GM11168 (cell line): ENCODE data around the gene STIM1.

Experiments
- in situ Hi-C: fragments of 300-500 bp; cut with MboI; formaldehyde crosslinking; loops from one replicate; pipeline ENCODE4 v1.12.0; 2022; ENCODE audit warnings: low sequenced_read_pairs; ENCODE audit not compliant: unreplicated experiment

Gene STIM1

DNA sequence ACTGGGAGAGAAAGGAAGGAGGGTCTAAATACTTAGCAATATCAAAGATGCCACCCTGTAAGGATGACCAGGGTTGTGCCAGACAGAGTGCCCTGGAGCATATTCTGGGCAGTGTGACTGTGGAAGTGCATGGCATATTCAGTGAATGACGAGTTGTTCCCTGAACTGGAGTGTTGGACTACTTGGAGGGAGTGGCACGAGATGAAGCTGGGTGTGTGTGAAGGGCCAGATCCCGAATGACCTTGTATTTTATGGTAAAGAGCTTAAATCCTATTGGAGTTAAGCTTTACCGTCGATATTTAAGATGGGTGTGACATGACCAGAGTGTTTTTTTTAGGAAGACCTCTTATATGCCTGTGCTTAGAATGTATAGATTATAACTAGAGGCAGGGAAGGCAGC, 48.8 kb downstream of the STIM1 start:
- in situ Hi-C loops: no loop called here

DNA sequence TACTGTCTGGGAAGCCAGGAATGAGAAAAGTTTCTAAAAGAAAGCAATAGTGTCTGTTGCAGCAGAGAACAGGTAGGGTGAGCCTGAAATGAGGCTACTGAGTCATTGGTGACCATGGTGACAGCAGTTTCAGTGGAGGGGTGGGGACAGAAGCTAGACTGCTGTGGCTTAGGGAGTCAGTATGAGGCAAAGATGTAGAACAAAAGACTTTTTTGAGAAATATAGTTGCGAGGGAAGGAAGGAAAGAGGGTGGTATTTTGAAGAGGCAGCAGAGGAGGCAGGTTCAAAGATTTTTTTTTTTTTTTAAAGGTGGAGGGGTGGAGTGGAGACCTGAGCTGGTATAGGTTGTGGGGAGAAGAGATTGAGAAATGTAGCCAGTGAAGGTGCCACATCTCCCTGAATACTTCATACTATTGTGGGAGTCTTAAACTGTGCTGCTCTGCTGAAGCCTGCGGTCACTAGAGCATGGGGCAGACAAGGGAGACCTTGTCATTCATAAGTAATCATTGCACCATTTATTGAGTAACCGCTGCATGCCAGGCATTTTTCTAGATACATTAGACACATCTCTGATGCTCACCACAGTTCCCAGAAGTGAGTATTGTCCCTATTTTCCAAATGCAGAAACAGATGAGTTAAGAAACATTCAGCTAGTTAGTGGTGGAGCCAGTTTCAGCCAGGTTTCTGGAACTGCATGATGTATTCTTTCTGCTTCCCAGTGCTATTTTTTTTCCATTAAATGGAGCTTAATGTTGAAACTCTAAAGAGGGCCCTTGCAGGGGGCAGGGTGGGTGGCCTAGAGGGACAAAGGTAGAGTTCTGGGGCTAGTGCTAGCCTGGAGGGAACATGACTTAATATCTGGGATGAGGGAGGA, 49.9 kb downstream of the STIM1 start:
- in situ Hi-C loops: no loop called here

DNA sequence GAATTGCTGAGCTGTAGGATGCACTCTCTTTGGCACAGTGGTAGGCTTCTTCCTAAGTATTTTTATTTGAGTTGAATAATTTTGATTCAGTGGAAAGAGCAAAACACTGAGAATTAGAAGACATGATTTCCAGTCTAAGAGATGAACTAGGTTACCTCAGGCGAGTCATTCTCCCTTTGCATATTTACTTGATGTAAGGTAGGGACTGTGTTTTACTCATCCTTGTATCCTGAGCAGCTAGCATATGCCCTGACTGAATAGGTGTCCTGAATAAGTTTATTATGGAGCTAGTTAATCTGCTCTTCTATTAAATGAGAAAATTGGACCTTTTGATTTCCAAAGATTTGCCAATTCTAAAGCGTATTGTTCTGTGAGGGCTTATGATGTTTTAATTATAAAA, 50.7 kb downstream of the STIM1 start:
- in situ Hi-C loops: no loop called here

DNA sequence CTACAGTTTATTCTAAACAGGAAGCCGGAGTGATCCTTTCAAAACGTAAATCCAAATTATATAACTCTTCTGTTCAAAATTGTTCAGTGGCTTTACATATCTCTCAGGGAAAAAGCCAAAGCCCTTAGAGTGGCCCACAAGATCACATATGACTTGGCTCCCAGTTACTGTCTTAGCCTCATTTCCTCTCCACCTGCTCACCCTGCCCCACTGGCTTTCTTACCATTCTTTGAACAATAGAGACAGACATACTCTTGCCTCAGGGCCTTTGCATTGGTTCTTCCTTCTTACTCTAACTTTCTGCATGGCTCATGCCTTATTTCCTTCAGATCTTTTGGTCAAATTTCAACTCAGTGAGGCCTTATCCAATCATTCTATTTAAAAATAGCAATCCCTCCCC, 52.1 kb downstream of the STIM1 start:
- in situ Hi-C loops: no loop called here

DNA sequence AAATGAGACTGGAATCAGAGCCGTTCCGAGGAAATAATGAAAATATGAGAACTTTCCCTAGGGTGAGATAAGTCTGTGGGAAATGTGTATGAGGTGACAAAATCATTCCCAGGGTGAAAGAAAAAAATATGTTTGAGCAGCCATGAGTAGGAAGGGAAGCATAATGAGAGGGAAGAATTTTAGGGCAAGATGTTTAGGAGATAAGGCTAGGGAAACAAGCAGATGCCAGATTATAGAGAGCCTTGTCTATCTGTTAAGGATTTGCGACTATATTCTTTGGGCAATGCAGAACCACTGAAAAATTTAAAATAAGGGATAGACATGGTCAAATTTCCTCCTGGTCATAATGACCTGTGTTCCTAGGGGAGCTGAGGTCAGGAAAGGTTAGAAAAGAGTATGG, 54.4 kb downstream of the STIM1 start:
- in situ Hi-C loops: no loop called here

DNA sequence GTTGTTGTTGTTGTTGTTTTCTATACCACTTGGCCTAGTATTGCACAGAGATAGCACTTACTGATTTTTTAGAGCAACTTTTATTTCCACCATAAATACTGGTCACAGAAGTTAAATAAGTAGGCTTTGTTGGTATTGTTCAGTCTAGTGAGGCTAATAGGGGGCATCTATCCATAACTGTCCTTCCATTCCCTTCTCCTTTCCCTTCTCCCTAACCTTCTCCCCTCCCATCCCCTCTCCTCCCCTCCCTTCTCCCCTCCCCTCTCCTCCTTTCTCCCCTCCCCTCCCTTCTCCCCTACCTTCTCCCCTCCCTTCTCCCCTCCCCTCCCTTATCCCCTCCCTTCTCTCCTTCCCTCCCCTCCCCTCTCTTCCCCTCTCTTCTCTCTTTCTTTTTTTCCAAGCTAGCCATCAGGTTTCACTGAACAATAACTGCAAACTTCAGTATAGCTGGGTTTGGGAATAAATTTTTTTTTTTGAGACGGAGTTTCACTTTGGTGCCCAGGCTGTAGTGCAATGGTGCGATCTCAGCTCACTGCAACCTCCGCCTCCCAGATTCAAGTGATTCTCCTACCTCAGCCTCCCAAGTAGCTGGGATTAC, 56.5 kb downstream of the STIM1 start:
- in situ Hi-C loops: no loop called here

DNA sequence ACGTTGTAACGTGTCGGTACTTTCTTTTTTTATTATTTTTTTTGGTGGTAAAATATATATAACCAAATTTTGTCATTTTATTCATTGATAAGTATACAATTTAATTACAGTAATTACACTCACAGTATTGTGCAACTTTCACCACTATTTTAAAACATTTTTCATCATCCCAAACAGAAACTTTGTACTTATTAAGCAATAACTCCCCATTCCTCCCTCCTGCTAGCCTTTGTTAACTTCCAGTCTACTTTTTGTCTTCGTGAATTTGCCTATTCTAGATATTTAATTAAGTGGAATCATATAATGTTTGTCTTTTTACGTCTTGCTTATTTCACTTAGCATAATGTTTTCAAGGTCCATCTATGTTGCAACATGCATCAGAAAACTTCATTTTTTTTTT, 58.5 kb downstream of the STIM1 start:
- in situ Hi-C loops: no loop called here

DNA sequence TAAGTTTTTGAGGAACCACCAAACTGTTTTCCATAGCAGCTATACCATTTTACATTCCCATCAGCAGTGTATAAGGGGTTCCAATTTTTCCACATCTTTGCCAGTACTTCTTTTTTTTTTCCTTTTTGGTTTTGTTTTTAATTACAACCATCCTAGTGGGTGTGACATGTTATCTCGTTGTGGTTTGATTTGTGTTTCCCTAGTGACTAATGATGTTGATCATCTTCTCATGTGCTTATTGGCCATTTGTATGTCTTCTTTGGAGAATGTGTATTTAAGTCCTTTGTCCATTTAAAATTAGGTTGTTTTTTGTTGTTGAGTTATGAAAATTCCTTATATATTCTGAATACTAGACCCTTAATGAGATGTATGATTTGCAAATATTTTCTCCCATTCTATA, 59.3 kb downstream of the STIM1 start:
- in situ Hi-C loops: no loop called here

DNA sequence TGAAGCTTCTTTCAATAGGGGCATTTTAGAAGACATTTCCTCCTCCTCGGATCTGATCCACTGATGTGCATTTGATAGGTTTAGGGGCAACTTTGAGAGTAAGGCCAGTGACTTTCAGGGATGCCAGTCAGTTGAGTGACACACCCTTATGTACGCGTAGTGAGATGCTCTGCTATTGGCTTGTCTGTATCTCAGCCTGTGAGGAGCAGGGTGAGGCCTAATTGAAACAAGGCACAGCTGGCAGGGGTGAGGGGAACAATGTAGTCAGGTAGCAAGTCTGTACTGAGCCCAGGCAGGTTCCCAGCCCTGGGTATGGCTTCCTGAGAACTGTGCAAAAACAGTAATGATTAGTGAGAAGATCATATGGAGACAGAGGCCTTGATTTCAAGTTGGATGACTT, 61.5 kb downstream of the STIM1 start:
- in situ Hi-C loops: no loop called here

DNA sequence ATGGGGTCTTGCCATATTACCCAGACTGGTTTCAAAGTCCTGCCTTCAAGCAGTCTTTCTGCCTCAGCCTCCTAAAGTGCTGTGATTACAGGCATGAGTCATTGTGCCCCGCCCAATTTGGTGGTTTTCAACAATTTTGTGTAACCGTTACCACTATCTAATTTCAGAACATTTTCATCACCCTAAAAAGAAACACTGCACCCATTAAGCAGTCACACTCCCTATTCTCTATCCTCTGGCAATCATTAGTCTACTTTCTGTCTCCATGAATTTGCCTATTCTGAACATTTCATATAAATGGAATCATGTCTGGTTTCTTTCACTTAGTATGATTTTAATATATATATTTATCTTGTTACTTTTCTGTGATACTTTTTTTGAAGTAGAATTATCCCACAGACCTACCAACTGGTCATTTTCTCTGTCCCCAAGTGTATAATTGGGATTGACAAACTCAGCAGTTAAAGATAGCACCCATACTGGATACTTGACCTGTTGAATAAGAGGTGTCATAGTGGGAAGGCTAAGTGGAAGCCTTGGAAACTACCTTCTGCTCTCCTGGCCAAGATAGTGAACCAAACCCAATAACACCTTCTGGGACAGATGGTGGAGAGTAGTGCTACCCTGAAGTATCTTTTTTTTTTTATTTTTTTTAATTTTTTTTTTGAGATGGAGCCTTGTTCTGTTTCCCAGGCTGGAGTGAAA, 64.8 kb downstream of the STIM1 start:
- in situ Hi-C loops: no loop called here

DNA sequence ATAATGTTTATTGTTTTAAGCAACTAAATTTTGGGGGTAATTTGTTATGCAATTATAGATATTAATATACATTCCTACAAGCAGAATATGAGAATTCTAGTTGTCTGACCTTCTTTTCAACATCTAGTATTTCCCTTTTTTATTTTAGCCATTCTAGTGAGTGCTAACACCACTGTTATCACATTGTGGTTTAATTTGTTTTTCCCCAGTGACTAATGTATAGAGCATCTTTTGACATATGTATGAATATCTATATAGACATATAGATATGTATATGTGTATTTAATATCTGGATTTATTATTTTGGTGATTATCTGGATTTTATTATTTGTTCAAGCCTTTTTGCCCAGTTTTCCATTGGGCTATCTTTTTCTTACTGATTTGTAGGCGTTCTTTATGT, 66.6 kb downstream of the STIM1 start:
- in situ Hi-C loops: no loop called here

DNA sequence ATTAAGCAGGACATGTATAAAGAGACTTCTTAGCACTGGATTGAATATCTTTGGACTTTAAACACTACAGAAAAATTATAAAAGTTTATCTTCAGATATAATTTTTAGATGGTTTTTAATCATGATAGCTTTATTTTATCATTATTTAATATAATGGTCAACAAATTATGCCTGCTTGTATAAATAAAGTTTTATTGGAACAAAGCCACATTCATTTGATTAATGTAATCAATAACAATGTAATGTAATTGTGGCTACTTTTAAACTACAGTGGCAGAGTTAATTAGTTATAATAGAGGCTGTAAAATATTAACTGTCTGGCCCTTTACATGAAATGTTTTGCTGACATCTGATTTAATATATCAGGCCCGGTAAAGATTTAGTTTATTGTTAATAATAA, 70.0 kb downstream of the STIM1 start:
- in situ Hi-C loops: no loop called here

DNA sequence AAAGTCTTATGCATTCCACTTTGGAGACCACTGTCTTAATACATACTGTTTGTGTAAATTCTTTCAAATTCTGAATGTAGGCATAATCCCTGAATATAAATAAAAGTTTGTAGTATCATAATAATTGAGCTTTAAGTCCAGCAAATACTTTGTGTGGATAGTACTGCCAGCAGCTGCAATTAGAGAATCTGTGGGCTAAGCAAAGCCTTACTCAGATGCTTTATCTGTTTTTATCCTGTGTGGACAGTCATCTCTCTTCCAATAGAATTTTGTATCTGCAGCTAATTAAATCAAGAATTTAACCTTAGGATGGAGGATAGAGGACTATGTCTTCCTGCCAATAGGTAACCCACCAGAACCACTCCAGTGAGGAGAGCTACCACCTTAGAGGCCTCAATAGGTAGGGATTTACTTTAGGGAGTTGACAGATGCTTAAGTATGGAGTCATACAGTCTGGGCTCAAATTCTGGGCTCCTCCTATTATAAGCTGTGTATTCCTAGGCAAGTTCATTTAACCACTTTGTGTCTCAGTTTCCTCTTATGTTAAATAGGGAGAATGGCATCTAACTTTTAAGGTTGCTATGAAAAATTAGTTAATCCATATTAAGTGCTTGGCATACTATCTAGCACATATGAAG, 71.1 kb downstream of the STIM1 start:
- in situ Hi-C loops: no loop called here

DNA sequence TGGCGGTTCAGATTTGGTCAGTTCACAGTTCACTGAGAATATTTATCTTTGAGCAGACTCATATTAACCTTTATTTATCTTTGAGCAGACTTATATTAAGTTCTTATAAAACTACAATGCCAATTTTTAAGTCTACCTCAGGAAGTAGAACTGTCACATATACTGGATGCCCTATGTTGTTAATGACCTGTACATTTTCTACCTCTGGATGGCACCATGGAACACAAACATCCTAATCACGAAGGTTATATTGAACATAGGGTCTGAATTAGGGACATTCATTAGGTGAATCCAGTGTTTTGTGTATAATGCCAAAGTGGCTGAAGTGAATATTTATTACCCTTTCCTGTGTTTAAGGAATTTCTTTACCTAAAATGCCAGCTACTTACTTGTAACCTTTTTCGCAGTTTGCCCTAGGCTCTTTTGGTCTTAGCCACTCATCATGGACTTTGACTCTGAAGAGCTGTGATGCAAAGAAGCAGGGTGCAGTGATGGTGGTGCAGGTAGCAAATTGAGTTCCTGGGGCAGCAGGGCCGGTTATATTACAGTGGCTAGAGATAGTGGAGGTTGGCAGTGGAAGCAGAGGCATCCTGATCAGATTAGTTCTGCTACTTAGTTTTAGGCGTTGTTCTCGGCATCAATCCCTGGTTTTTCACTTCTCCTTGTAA, 71.8 kb downstream of the STIM1 start:
- in situ Hi-C loops: no loop called here

DNA sequence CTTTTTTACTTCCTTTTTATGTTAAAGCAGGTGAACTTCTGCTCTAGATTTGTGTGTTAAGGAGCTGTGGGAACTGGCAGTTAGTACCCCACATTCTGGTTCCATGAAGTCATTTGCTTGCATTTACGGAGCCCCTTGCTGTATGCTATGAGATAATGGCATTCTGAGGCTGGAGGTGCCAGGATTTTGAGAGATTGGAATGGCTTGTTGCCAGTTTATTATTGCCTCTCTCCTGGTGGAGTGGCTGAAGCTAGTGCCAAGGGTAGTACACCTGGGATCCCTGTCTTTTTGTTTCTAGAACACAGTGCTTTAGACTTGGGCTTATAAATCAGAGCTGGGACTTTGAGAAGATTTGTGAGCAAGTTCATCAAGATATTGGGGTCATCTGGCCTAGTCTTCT, 73.8 kb downstream of the STIM1 start:
- in situ Hi-C loops: no loop called here

DNA sequence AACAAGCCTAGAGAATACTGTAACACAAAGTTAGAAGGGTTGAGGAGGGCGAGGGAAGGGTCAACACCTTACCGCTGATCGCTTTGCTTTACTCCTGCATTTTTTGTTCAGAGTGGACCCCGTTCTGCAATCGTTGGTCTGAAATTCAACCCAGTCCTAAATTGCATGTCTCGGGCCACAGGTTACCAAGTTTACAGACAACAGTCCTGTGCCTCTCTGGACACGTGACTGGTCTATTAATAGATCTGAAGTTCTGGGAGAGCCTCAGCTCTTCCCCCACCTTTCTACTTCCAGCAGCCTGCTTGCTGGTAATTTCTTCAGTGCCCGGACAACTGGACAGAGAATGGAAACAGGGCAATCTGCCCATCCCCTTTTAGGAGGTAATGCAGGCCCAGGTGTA, 74.2 kb downstream of the STIM1 start:
- in situ Hi-C loops: no loop called here

DNA sequence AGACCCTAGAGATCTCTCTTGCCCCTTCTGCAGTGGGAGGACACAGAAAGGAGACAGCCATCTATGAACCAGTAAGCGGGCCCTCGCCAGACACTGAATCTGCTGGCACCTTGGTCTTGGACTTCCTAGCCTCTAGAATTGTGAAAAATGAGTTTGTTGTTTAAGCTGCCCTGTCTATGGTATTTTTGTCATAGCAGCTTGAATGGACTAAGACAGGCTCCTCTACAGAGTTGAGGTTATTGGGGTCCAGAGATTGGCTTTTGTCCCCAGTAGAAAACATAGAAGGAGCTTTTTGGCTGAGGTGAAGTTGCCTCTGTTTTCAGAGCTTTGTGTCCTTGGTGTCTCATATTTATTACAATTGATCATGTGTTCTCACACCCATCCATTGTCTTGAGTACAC, 77.2 kb downstream of the STIM1 start:
- in situ Hi-C loops: no loop called here

DNA sequence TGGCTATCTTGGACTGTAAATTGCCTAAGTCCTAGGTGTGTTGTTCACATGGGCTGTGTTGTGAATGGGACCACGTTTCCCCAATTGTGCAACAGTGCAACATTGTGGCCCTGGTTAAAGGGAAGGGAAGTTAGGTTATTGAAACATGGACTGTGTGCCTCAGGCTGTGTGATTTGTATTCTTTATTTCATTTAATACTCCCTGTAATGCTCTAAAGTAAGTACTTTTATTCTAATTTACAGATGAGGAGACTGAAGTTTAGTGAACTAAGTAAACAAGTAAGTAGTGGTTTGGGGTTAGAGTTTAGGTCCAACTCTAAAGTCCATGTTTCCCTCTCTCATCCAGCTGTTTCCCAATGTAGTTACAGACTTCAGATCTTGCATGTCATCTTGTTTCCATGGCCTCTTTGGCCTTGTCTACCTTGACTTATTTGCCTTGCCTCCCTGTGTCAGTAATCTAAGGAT, 77.7 kb downstream of the STIM1 start:
- in situ Hi-C loops: no loop called here

DNA sequence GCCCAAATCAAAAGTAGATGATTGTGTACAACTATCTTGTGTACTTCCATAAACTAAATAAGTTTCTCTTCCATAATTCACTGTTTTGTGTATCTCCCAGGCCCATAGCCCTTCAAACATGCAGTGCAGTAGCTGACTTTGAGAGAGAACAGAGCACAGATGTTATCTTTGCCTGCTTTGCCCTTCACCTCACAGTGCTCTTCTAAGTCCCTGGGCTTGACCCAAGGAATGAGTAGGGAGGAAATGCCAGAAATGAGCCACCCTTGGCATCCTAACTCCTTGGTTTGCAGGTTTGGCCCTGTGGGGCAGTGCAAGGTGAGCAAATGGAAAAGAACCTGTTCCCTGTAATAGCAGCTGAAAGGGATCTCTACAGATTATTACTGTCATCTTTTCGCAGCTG, 79.2 kb downstream of the STIM1 start:
- in situ Hi-C loops: no loop called here

DNA sequence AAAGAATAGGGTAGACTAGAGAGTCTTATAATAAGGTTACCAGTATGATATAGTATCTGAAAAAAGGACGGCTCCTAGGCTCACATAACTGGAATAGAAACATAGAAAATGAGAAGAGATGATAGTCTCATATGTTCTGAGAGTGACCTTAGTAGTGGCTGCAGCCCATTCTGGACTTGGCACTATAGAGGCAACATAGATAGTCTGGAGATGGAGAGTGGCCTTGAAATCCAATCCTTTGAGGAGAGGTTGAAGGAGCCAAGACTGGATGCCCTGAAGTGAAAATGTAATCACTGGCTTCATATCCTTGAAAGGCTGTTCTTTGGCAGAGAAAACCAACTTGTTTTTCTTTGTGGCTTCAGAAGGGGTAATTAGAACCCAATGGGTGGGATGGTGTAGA, 81.1 kb downstream of the STIM1 start:
- in situ Hi-C loops: no loop called here
